Measurements from ENCODE around the gene PCK2.

GRCh38 chr14:24083462-24083861 lies 10.6 kb upstream of the PCK2 start:
- TF ChIP-seq, protein P1, sequence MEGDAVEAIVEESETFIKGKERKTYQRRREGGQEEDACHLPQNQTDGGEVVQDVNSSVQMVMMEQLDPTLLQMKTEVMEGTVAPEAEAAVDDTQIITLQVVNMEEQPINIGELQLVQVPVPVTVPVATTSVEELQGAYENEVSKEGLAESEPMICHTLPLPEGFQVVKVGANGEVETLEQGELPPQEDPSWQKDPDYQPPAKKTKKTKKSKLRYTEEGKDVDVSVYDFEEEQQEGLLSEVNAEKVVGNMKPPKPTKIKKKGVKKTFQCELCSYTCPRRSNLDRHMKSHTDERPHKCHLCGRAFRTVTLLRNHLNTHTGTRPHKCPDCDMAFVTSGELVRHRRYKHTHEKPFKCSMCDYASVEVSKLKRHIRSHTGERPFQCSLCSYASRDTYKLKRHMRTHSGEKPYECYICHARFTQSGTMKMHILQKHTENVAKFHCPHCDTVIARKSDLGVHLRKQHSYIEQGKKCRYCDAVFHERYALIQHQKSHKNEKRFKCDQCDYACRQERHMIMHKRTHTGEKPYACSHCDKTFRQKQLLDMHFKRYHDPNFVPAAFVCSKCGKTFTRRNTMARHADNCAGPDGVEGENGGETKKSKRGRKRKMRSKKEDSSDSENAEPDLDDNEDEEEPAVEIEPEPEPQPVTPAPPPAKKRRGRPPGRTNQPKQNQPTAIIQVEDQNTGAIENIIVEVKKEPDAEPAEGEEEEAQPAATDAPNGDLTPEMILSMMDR (IDR thresholded peaks at IDR 0.05): no peak
- no peak for TF ChIP-seq POLR2A (IDR thresholded peaks at IDR 0.05)

All from testis (tissue), 2 donors.